ENCODE measurements around the gene CCSER1.
"Not testable (repeated sequence)": the region's sequence is repeated elsewhere in the genome, so short reads cannot be mapped to it uniquely, and the experiment has no call there.

The CCSER1 gene

DNA sequence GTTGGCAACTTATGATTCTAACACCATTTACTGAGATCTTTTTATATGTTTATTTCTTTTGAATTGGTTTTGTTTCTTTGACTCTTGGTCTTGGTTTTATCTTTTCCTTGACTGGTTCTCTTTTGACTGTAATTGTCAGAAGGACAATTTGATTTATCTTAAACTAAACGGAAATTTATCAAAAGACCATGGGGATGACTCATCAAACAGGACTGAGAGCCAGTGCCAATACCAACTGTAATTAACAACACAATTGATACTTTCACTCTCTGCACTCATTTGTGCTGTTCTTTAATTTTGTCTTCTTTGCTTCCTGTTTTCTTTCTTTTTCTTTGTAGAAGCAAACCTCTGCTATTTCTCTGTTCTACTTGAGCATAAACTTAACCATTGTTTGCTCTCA is 776.8 kb downstream of the CCSER1 start:
- no peak for DNase-seq (ENCODE audit: low read depth, low spot score)
- H3K4me3 ChIP-seq (ENCODE audit: low read depth, low read length) = no peak overlapping the region
- no peak for TF ChIP-seq CTCF (IDR thresholded peaks at IDR 0.05; ENCODE audit: low read depth, low read length)
- in situ Hi-C loops (cut with HindIII; ENCODE audit: low sequenced_read_pairs) = no loop called here

DNA sequence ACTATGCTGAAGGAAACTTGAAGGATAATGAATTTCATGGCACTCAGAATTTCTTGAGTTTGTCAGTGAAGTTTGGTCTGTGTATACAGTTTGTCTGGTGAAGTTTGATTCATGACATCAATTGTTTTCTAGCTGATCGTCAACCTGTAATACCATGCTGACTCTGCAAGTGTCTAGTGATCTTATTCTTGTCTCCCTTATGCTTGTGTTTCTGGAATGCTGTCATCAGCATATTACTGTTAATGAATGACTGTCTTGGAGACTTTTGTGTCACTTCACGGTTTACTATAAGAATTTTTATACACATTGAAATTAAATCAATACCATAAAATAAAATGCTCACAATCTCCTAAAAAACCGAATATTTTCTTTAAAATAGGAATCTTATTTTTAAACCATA is 779.0 kb downstream of the CCSER1 start:
- no peak for TF ChIP-seq CTCF (IDR thresholded peaks at IDR 0.05; ENCODE audit: low read depth, low read length)
- H3K4me3 ChIP-seq (ENCODE audit: low read depth, low read length) = no peak overlapping the region
- in situ Hi-C loops (cut with HindIII; ENCODE audit: low sequenced_read_pairs) = no loop called here
- no peak for DNase-seq (ENCODE audit: low read depth, low spot score)

GRCh38 chr4:90911724-90912434 is 784.7 kb downstream of the CCSER1 start:
- H3K4me3 ChIP-seq (ENCODE audit: low read depth, low read length); DNase-seq (ENCODE audit: low read depth, low spot score); in situ Hi-C loops (cut with HindIII; ENCODE audit: low sequenced_read_pairs): not testable (repeated sequence)

DNA sequence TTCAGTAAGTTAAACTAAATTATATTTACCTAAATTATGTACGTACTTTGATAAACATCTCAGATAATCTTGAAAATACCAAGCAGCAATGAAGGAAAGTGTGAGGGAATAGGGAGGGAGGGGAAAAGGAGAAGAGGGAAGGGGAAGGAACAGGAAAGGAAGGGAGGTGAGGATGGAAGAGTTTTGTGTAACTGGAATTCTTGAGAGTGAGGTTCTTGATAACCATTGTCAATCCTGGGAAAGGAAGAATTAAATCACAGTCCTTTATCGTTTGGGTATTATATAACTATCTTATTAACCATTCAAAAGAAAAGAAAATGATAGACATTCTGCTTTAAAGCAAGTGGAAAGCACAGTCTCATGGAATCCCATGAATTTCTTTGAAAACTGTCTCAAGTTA is 795.0 kb downstream of the CCSER1 start:
- TF ChIP-seq CTCF (IDR thresholded peaks at IDR 0.05; ENCODE audit: low read depth, low read length) = no peak
- no peak for DNase-seq (ENCODE audit: low read depth, low spot score)
- in situ Hi-C loops (cut with HindIII; ENCODE audit: low sequenced_read_pairs) = no loop called here
- no peak overlapping the region for H3K4me3 ChIP-seq (ENCODE audit: low read depth, low read length)

DNA sequence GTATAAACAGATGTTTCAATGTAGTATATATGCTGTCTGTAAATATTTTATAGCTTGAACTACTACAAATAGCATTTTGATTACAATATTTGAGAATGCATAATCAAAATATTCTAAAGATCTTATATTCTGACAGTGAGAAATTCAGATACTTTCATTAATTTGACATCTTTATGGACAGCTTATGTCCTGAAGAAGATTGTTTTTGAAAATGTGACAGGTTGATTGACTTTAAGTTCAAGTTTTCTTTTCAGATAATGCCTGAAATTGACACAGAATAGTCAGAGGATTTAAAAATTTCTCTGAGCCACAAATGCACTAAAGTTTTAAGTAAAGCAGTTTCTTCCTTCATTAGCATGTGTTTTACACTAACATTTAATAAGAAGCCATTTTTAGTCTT is 799.8 kb downstream of the CCSER1 start:
- no peak overlapping the region for H3K4me3 ChIP-seq (ENCODE audit: low read depth, low read length)
- no peak for DNase-seq (ENCODE audit: low read depth, low spot score)
- no peak for TF ChIP-seq CTCF (IDR thresholded peaks at IDR 0.05; ENCODE audit: low read depth, low read length)
- in situ Hi-C loops (cut with HindIII; ENCODE audit: low sequenced_read_pairs) = no loop called here

- in situ Hi-C loops (cut with HindIII; ENCODE audit: low sequenced_read_pairs) = no loop called here
- no peak overlapping the region for H3K4me3 ChIP-seq (ENCODE audit: low read depth, low read length)
- DNase-seq (ENCODE audit: low read depth, low spot score) = no peak
- no peak for TF ChIP-seq CTCF (IDR thresholded peaks at IDR 0.05; ENCODE audit: low read depth, low read length)
Measured at GRCh38 chr4:90943311-90943710, 816.1 kb downstream of the CCSER1 start.

DNA sequence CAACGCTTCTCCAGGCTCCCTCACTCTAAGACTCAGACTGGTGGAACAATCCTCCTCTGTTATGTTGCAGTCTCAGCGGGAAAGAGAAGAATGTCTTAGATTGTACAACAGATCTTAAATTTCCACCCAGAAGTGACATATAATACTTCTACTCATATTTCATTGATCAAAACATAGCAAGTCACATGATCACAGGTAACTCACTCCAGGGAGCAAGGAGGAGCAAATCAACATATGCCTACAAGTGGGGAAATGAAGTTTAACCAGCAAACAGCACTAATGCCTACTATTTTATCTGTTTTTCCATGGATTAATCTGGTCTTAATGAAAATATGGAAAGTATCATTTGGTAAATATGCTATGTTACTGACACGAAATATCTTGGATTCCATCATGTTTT is 819.8 kb downstream of the CCSER1 start:
- DNase-seq (ENCODE audit: low read depth, low spot score) = no peak
- no peak overlapping the region for H3K4me3 ChIP-seq (ENCODE audit: low read depth, low read length)
- in situ Hi-C loops (cut with HindIII; ENCODE audit: low sequenced_read_pairs) = no loop called here
- TF ChIP-seq CTCF (IDR thresholded peaks at IDR 0.05; ENCODE audit: low read depth, low read length) = no peak

Data from astrocyte of the spinal cord (primary cell).